ENCODE results near the gene RIMKLA.

The RIMKLA gene

GRCh38 chr1:42370876-42371549, 9.6 kb upstream of the RIMKLA start:
- Histone ChIP-seq H3K9me3 (ENCODE audit: control insufficient read depth, low read length) (no peaks in the 10 kb centered on the region), H3K27me3 (ENCODE audit: control insufficient read depth, insufficient read depth, low read length, poor library complexity, severe bottlenecking) (no peaks in the 10 kb centered on the region), H3K27ac (ENCODE audit: insufficient read depth, low read depth, low read length, poor library complexity, severe bottlenecking) (no peak overlapping the region), H3K4me3 (ENCODE audit: insufficient read depth, low read depth, low read length) (no peak overlapping the region), H3K4me1 (ENCODE audit: control insufficient read depth, insufficient read depth, low read length) (no peaks in the 10 kb centered on the region), H3K36me3 (ENCODE audit: control insufficient read depth, insufficient read depth, low read length) (no peaks in the 10 kb centered on the region)

- Histone ChIP-seq H3K4me3 (ENCODE audit: insufficient read depth, low read depth, low read length) (no peak overlapping the region), H3K4me1 (ENCODE audit: control insufficient read depth, insufficient read depth, low read length) (no peaks in the 10 kb centered on the region), H3K27ac (ENCODE audit: insufficient read depth, low read depth, low read length, poor library complexity, severe bottlenecking) (no peak overlapping the region), H3K27me3 (ENCODE audit: control insufficient read depth, insufficient read depth, low read length, poor library complexity, severe bottlenecking) (peaks cover 3% of the 10 kb centered on the region), H3K36me3 (ENCODE audit: control insufficient read depth, insufficient read depth, low read length) (no peaks in the 10 kb centered on the region), H3K9me3 (ENCODE audit: control insufficient read depth, low read length) (no peaks in the 10 kb centered on the region)
- WGBS, 2 experiments = 94 to 100% methylated on average over 2 of the region's 2 CpGs
Observed at GRCh38 chr1:42372796-42373195, 7.8 kb upstream of the RIMKLA start.

- 1% methylated on average over 34 of the region's 34 CpGs for WGBS, 2 experiments
- H3K27me3 ChIP-seq (ENCODE audit: control insufficient read depth, insufficient read depth, low read length, poor library complexity, severe bottlenecking) = peaks cover 39% of the 10 kb centered on the region
- no peaks in the 10 kb centered on the region for H3K9me3 ChIP-seq (ENCODE audit: control insufficient read depth, low read length)
- H3K4me1 ChIP-seq (ENCODE audit: control insufficient read depth, insufficient read depth, low read length) = peaks cover 4% of the 10 kb centered on the region
- H3K27ac ChIP-seq (ENCODE audit: insufficient read depth, low read depth, low read length, poor library complexity, severe bottlenecking) = no peak overlapping the region
- H3K36me3 ChIP-seq (ENCODE audit: control insufficient read depth, insufficient read depth, low read length) = no peaks in the 10 kb centered on the region
- H3K4me3 ChIP-seq (ENCODE audit: insufficient read depth, low read depth, low read length) = peak overlapping the region; percentile 52
Observed at GRCh38 chr1:42379794-42380585, 602 bp upstream of the RIMKLA start.

GRCh38 chr1:42381280-42381673, 685 bp downstream of the RIMKLA start:
- Histone ChIP-seq H3K9me3 (ENCODE audit: control insufficient read depth, low read length) (no peaks in the 10 kb centered on the region), H3K4me1 (ENCODE audit: control insufficient read depth, insufficient read depth, low read length) (peaks cover 4% of the 10 kb centered on the region), H3K27me3 (ENCODE audit: control insufficient read depth, insufficient read depth, low read length, poor library complexity, severe bottlenecking) (peaks cover 39% of the 10 kb centered on the region), H3K36me3 (ENCODE audit: control insufficient read depth, insufficient read depth, low read length) (no peaks in the 10 kb centered on the region), H3K27ac (ENCODE audit: insufficient read depth, low read depth, low read length, poor library complexity, severe bottlenecking) (no peak overlapping the region), H3K4me3 (ENCODE audit: insufficient read depth, low read depth, low read length) (peak overlapping the region; percentile 52)
- 20 to 21% methylated on average over 8 of the region's 8 CpGs for WGBS, 2 experiments

GRCh38 chr1:42385283-42385682, 4.7 kb downstream of the RIMKLA start:
- WGBS, 2 experiments = 56 to 67% methylated on average over 1 of the region's 1 CpG
- Histone ChIP-seq H3K9me3 (ENCODE audit: control insufficient read depth, low read length) (no peaks in the 10 kb centered on the region), H3K4me3 (ENCODE audit: insufficient read depth, low read depth, low read length) (no peak overlapping the region), H3K27ac (ENCODE audit: insufficient read depth, low read depth, low read length, poor library complexity, severe bottlenecking) (no peak overlapping the region), H3K4me1 (ENCODE audit: control insufficient read depth, insufficient read depth, low read length) (peaks cover 4% of the 10 kb centered on the region), H3K36me3 (ENCODE audit: control insufficient read depth, insufficient read depth, low read length) (no peaks in the 10 kb centered on the region), H3K27me3 (ENCODE audit: control insufficient read depth, insufficient read depth, low read length, poor library complexity, severe bottlenecking) (peaks cover 24% of the 10 kb centered on the region)

- Histone ChIP-seq H3K4me1 (ENCODE audit: control insufficient read depth, insufficient read depth, low read length) (peaks cover 4% of the 10 kb centered on the region), H3K27me3 (ENCODE audit: control insufficient read depth, insufficient read depth, low read length, poor library complexity, severe bottlenecking) (peaks cover 18% of the 10 kb centered on the region), H3K9me3 (ENCODE audit: control insufficient read depth, low read length) (no peaks in the 10 kb centered on the region), H3K27ac (ENCODE audit: insufficient read depth, low read depth, low read length, poor library complexity, severe bottlenecking) (no peak overlapping the region), H3K4me3 (ENCODE audit: insufficient read depth, low read depth, low read length) (no peak overlapping the region), H3K36me3 (ENCODE audit: control insufficient read depth, insufficient read depth, low read length) (no peaks in the 10 kb centered on the region)
- WGBS, 2 experiments = 83 to 91% methylated on average over 5 of the region's 6 CpGs
Observed at GRCh38 chr1:42386051-42386450, 5.5 kb downstream of the RIMKLA start.

DNA sequence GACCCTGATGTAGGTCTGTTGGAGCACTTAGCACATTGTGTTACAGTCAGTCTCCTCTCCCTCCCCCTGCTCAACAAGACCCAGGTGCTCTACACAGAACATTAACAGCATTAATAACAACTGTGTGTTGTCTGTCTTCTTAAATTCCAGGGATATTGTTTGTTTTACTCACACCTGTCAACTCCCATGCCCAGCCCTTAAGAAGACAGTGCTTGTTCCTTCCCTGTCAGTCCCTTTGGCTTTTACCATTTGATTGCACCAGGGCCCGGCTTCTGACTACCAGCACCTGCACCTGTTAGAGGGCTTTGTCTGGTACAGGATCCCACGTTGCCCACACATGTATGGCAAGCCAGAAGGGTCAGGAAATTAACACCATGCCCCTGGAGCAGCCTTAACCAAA, 11.7 kb downstream of the RIMKLA start:
- WGBS, 2 experiments = 90 to 96% methylated on average over 2 of the region's 2 CpGs
- no peaks in the 10 kb centered on the region for H3K36me3 ChIP-seq (ENCODE audit: control insufficient read depth, insufficient read depth, low read length)
- H3K27ac ChIP-seq (ENCODE audit: insufficient read depth, low read depth, low read length, poor library complexity, severe bottlenecking) = no peak overlapping the region

DNA sequence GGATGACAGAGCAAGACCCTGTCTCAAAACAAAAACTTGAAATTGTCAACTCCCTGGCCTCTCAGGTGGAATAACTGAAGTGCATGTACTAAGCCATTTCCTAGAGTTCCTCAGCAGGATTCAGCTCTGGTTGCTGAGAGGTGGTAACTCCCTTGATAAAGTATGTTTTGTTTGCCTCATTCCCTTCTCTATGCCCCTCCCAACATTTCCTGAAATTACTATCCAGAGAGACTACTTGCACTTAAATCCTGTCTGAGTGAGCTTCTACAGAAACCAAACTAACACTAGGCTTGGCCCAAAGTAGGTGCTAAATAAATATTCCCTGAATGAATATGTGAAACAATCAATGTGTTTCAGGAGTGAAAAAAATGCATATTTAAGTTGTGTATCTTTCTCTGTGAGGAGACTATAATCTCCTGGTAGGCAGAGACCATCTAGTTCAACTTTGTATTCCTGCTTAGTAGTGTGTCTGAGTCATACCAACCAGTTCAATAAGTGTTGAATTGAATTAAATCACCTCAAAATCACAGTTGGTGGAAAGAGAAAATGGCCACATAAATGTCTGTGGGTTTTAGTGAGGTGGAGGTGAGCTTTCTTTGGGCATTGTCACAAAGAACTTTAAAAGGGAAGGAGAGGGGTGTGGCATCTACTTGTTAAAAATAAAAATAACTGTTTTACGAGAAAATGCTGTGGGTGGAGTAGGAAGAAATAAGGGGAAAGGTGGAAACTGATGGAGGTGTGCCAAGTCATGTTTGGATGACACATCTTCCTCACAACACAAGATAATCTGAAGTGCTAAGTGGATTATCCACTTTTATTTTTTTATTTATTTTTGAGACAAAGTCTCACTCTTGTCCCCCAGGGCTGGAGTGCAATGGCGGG, 12.6 kb downstream of the RIMKLA start:
- Histone ChIP-seq H3K27me3 (ENCODE audit: control insufficient read depth, insufficient read depth, low read length, poor library complexity, severe bottlenecking) (no peaks in the 10 kb centered on the region), H3K4me3 (ENCODE audit: insufficient read depth, low read depth, low read length) (no peak overlapping the region), H3K36me3 (ENCODE audit: control insufficient read depth, insufficient read depth, low read length) (no peaks in the 10 kb centered on the region), H3K27ac (ENCODE audit: insufficient read depth, low read depth, low read length, poor library complexity, severe bottlenecking) (no peak overlapping the region), H3K4me1 (ENCODE audit: control insufficient read depth, insufficient read depth, low read length) (no peaks in the 10 kb centered on the region), H3K9me3 (ENCODE audit: control insufficient read depth, low read length) (no peaks in the 10 kb centered on the region)
- WGBS, 2 experiments = 84 to 90% methylated on average over 2 of the region's 2 CpGs

More for the DNA sequence above, 11.7 kb downstream of the RIMKLA start:
- Histone ChIP-seq H3K4me3 (ENCODE audit: insufficient read depth, low read depth, low read length) (no peak overlapping the region), H3K9me3 (ENCODE audit: control insufficient read depth, low read length) (no peaks in the 10 kb centered on the region), H3K27me3 (ENCODE audit: control insufficient read depth, insufficient read depth, low read length, poor library complexity, severe bottlenecking) (no peaks in the 10 kb centered on the region), H3K4me1 (ENCODE audit: control insufficient read depth, insufficient read depth, low read length) (no peaks in the 10 kb centered on the region)

- Histone ChIP-seq H3K9me3 (ENCODE audit: control insufficient read depth, low read length) (no peaks in the 10 kb centered on the region), H3K27me3 (ENCODE audit: control insufficient read depth, insufficient read depth, low read length, poor library complexity, severe bottlenecking) (no peaks in the 10 kb centered on the region), H3K4me1 (ENCODE audit: control insufficient read depth, insufficient read depth, low read length) (no peaks in the 10 kb centered on the region), H3K4me3 (ENCODE audit: insufficient read depth, low read depth, low read length) (no peak overlapping the region), H3K36me3 (ENCODE audit: control insufficient read depth, insufficient read depth, low read length) (no peaks in the 10 kb centered on the region), H3K27ac (ENCODE audit: insufficient read depth, low read depth, low read length, poor library complexity, severe bottlenecking) (no peak overlapping the region)
- 92 to 94% methylated on average over 10 of the region's 10 CpGs for WGBS, 2 experiments
Observed at GRCh38 chr1:42399315-42400100, 18.9 kb downstream of the RIMKLA start.
